ENCODE results near the gene CORO6. TPM values are rescaled to one million over a fixed set of nuclear protein-coding genes. Genes with fewer than 3 reads are reported as not detected.

CORO6 gene
- total RNA-seq, 1 experiment from 2014 or later, result 2.3 TPM

- Histone ChIP-seq H3K4me1 (ENCODE audit: insufficient read depth, low read length) (no peaks in the 10 kb centered on the region), H2AFZ (ENCODE audit: low read length) (no peak within 1 kb of the TSS), H2BK12ac (ENCODE audit: insufficient read length, low read depth, low read length) (no peak within 1 kb of the TSS), H3K79me1 (ENCODE audit: insufficient read depth, low read depth, low read length, poor library complexity, severe bottlenecking) (no peaks in the 10 kb centered on the region), H3K4ac (ENCODE audit: low read depth, low read length) (no peak within 1 kb of the TSS), H4K91ac (ENCODE audit: insufficient read length, low read depth, low read length) (no peak within 1 kb of the TSS), H2BK120ac (ENCODE audit: low read depth, low read length, poor library complexity, severe bottlenecking) (no peak within 1 kb of the TSS), H3K56ac (ENCODE audit: insufficient read length, low read depth, low read length) (no peak within 1 kb of the TSS), H3K9me3 (ENCODE audit: control insufficient read depth, low read depth, low read length) (no peaks in the 10 kb centered on the region), H3K4me2 (ENCODE audit: insufficient read depth, insufficient read length, low read length) (peak within 1 kb of the TSS; percentile 77), H4K8ac (replicated peaks; ENCODE audit: insufficient read length, low read depth, low read length) (no peak within 1 kb of the TSS), H3K18ac (ENCODE audit: insufficient read length, low read depth, low read length) (no peak within 1 kb of the TSS), H3T11ph (ENCODE audit: low read length) (no peak within 1 kb of the TSS), H2BK5ac (ENCODE audit: insufficient read length, low read length) (no peak within 1 kb of the TSS), H3K23ac (ENCODE audit: insufficient read length, low read depth, low read length) (no peak within 1 kb of the TSS), H3K27ac (ENCODE audit: insufficient read length, low read depth, low read length) (no peak within 1 kb of the TSS), H2AK5ac (ENCODE audit: insufficient read length, low read length) (no peak within 1 kb of the TSS), H4K5ac (ENCODE audit: insufficient read length, low read depth, low read length) (no peak within 1 kb of the TSS), H2BK15ac (ENCODE audit: low read depth, low read length) (no peak within 1 kb of the TSS; the same call in 1 of the 2 replicates), H4K20me1 (ENCODE audit: control insufficient read depth, insufficient read depth, insufficient read length) (no peaks in the 10 kb centered on the region), H2BK20ac (ENCODE audit: low read depth, low read length, poor library complexity, severe bottlenecking) (no peak within 1 kb of the TSS), H3K79me2 (ENCODE audit: insufficient read depth, low read length) (no peaks in the 10 kb centered on the region), H3K23me2 (ENCODE audit: insufficient read length, low read depth, low read length, poor library complexity, severe bottlenecking) (peaks cover 21% of the 10 kb centered on the region), H3K9ac (ENCODE audit: extremely low read depth, insufficient read length, low read length) (no peak within 1 kb of the TSS), H3K14ac (ENCODE audit: insufficient read depth, low read length) (no peak within 1 kb of the TSS), H3K27me3 (ENCODE audit: insufficient read depth, low read length) (peaks cover 8% of the 10 kb centered on the region; the same call in 1 of the 2 replicates)
- WGBS (ENCODE audit: extremely low coverage, insufficient read length, low lambda C conversion rate), result no CpG with 5 or more reads among the region's 94 CpGs
- Mint-ChIP-seq H3K9me3 (no peaks in the 10 kb centered on the region; a peak in 1 of 5 replicates), H3K4me3 (peak within 1 kb of the TSS; percentile 81 to 90), H3K4me1 (peaks cover 13 to 16% of the 10 kb centered on the region in 2 experiments), H3K27ac (no peak within 1 kb of the TSS), H3K36me3 (ENCODE audit: insufficient read depth in 1 of 3, low read depth in 3 of 3) (peaks cover 0 to 7% (median 5%) of the 10 kb centered on the region in 3 experiments; a peak in 5 of 7 replicates), H3K27me3 (ENCODE audit: low read depth) (peaks cover 52% of the 10 kb centered on the region)
- no peak for TF ChIP-seq CTCF (conservative IDR thresholded peaks at IDR 0.05)
- peak; percentile 65 for DNase-seq
Measured at GRCh38 chr17:29566473-29567303, 56.0 kb downstream of the CORO6 start, which contains the start of gene ABHD15. ABHD15 (minus strand) TSS chr17:29567037; CDS start chr17:29566966, 71 bp downstream.
